ENCODE measurements around the gene HMGB4.

HMGB4 gene

GRCh38 chr1:33828059-33828458 lies 35.8 kb upstream of the HMGB4 start:
- Mint-ChIP-seq H3K4me1 (ENCODE audit: low read depth) (no peaks in the 10 kb centered on the region), H3K27ac (no peak overlapping the region), H3K4me3 (no peak overlapping the region), H3K9me3 (no peaks in the 10 kb centered on the region), H3K27me3 (peaks cover 13% of the 10 kb centered on the region), H3K36me3 (ENCODE audit: low read depth) (no peaks in the 10 kb centered on the region)

- peaks cover 13% of the 10 kb centered on the region for H3K27me3 Mint-ChIP-seq
- no peak overlapping the region for H3K4me3 Mint-ChIP-seq
- H3K4me1 Mint-ChIP-seq (ENCODE audit: low read depth): no peaks in the 10 kb centered on the region
- no peak overlapping the region for H3K27ac Mint-ChIP-seq
- H3K9me3 Mint-ChIP-seq: no peaks in the 10 kb centered on the region
- no peaks in the 10 kb centered on the region for H3K36me3 Mint-ChIP-seq (ENCODE audit: low read depth)
Measured at GRCh38 chr1:33828654-33829053, 35.2 kb upstream of the HMGB4 start.

GRCh38 chr1:33836911-33837310 lies 27.0 kb upstream of the HMGB4 start:
- no peak overlapping the region for H3K4me3 Mint-ChIP-seq
- H3K27ac Mint-ChIP-seq: no peak overlapping the region
- H3K4me1 Mint-ChIP-seq (ENCODE audit: low read depth): no peaks in the 10 kb centered on the region
- no peaks in the 10 kb centered on the region for H3K36me3 Mint-ChIP-seq (ENCODE audit: low read depth)
- H3K27me3 Mint-ChIP-seq: peaks cover 10% of the 10 kb centered on the region
- no peaks in the 10 kb centered on the region for H3K9me3 Mint-ChIP-seq

GRCh38 chr1:33837635-33838034 lies 26.2 kb upstream of the HMGB4 start:
- no peaks in the 10 kb centered on the region for H3K9me3 Mint-ChIP-seq
- H3K36me3 Mint-ChIP-seq (ENCODE audit: low read depth): no peaks in the 10 kb centered on the region
- H3K27me3 Mint-ChIP-seq: peaks cover 10% of the 10 kb centered on the region
- no peak overlapping the region for H3K27ac Mint-ChIP-seq
- no peaks in the 10 kb centered on the region for H3K4me1 Mint-ChIP-seq (ENCODE audit: low read depth)
- no peak overlapping the region for H3K4me3 Mint-ChIP-seq

GRCh38 chr1:33841494-33841893 lies 22.4 kb upstream of the HMGB4 start:
- Mint-ChIP-seq H3K36me3 (ENCODE audit: low read depth) (no peaks in the 10 kb centered on the region), H3K9me3 (no peaks in the 10 kb centered on the region), H3K27ac (no peak overlapping the region), H3K27me3 (peaks cover 10% of the 10 kb centered on the region), H3K4me3 (no peak overlapping the region), H3K4me1 (ENCODE audit: low read depth) (no peaks in the 10 kb centered on the region)

GRCh38 chr1:33842348-33842747 lies 21.5 kb upstream of the HMGB4 start:
- Mint-ChIP-seq H3K27me3 (peaks cover 10% of the 10 kb centered on the region), H3K9me3 (no peaks in the 10 kb centered on the region), H3K27ac (no peak overlapping the region), H3K4me3 (no peak overlapping the region), H3K36me3 (ENCODE audit: low read depth) (no peaks in the 10 kb centered on the region), H3K4me1 (ENCODE audit: low read depth) (no peaks in the 10 kb centered on the region)

GRCh38 chr1:33844166-33844565 lies 19.7 kb upstream of the HMGB4 start:
- Mint-ChIP-seq H3K27me3 (peaks cover 12% of the 10 kb centered on the region), H3K4me1 (ENCODE audit: low read depth) (no peaks in the 10 kb centered on the region), H3K9me3 (no peaks in the 10 kb centered on the region), H3K27ac (no peak overlapping the region), H3K4me3 (no peak overlapping the region), H3K36me3 (ENCODE audit: low read depth) (no peaks in the 10 kb centered on the region)

- Mint-ChIP-seq H3K27ac (no peak overlapping the region), H3K4me3 (no peak overlapping the region), H3K9me3 (no peaks in the 10 kb centered on the region), H3K4me1 (ENCODE audit: low read depth) (no peaks in the 10 kb centered on the region), H3K27me3 (peaks cover 2% of the 10 kb centered on the region), H3K36me3 (ENCODE audit: low read depth) (no peaks in the 10 kb centered on the region)
Measured at GRCh38 chr1:33846861-33847260, 17.0 kb upstream of the HMGB4 start.

GRCh38 chr1:33848205-33848937 lies 15.5 kb upstream of the HMGB4 start:
- no peaks in the 10 kb centered on the region for H3K9me3 Mint-ChIP-seq
- no peak overlapping the region for H3K27ac Mint-ChIP-seq
- peaks cover 17% of the 10 kb centered on the region for H3K27me3 Mint-ChIP-seq
- no peaks in the 10 kb centered on the region for H3K4me1 Mint-ChIP-seq (ENCODE audit: low read depth)
- H3K4me3 Mint-ChIP-seq: no peak overlapping the region
- H3K36me3 Mint-ChIP-seq (ENCODE audit: low read depth): no peaks in the 10 kb centered on the region

- Mint-ChIP-seq H3K4me3 (no peak overlapping the region), H3K36me3 (ENCODE audit: low read depth) (no peaks in the 10 kb centered on the region), H3K27me3 (peaks cover 17% of the 10 kb centered on the region), H3K27ac (no peak overlapping the region), H3K4me1 (ENCODE audit: low read depth) (no peaks in the 10 kb centered on the region), H3K9me3 (no peaks in the 10 kb centered on the region)
Measured at GRCh38 chr1:33849211-33849610, 14.7 kb upstream of the HMGB4 start.

GRCh38 chr1:33850481-33850880 lies 13.4 kb upstream of the HMGB4 start:
- peaks cover 17% of the 10 kb centered on the region for H3K27me3 Mint-ChIP-seq
- no peaks in the 10 kb centered on the region for H3K36me3 Mint-ChIP-seq (ENCODE audit: low read depth)

GRCh38 chr1:33852711-33853110 lies 11.2 kb upstream of the HMGB4 start:
- Mint-ChIP-seq H3K4me1 (ENCODE audit: low read depth) (no peaks in the 10 kb centered on the region), H3K27ac (no peak overlapping the region), H3K36me3 (ENCODE audit: low read depth) (no peaks in the 10 kb centered on the region), H3K9me3 (no peaks in the 10 kb centered on the region), H3K27me3 (peaks cover 17% of the 10 kb centered on the region), H3K4me3 (no peak overlapping the region)

More at GRCh38 chr1:33850481-33850880, 13.4 kb upstream of the HMGB4 start:
- Mint-ChIP-seq H3K4me3 (no peak overlapping the region), H3K27ac (no peak overlapping the region), H3K4me1 (ENCODE audit: low read depth) (no peaks in the 10 kb centered on the region), H3K9me3 (no peaks in the 10 kb centered on the region)

GRCh38 chr1:33853431-33853830 lies 10.4 kb upstream of the HMGB4 start:
- H3K9me3 Mint-ChIP-seq: no peaks in the 10 kb centered on the region
- no peaks in the 10 kb centered on the region for H3K36me3 Mint-ChIP-seq (ENCODE audit: low read depth)

GRCh38 chr1:33854091-33854490 lies 9.8 kb upstream of the HMGB4 start:
- no peak overlapping the region for H3K4me3 Mint-ChIP-seq
- H3K27me3 Mint-ChIP-seq: peaks cover 16% of the 10 kb centered on the region
- no peaks in the 10 kb centered on the region for H3K9me3 Mint-ChIP-seq
- no peaks in the 10 kb centered on the region for H3K4me1 Mint-ChIP-seq (ENCODE audit: low read depth)
- no peak overlapping the region for H3K27ac Mint-ChIP-seq
- no peaks in the 10 kb centered on the region for H3K36me3 Mint-ChIP-seq (ENCODE audit: low read depth)

More at GRCh38 chr1:33853431-33853830, 10.4 kb upstream of the HMGB4 start:
- H3K27me3 Mint-ChIP-seq: peaks cover 17% of the 10 kb centered on the region
- H3K4me1 Mint-ChIP-seq (ENCODE audit: low read depth): no peaks in the 10 kb centered on the region
- no peak overlapping the region for H3K4me3 Mint-ChIP-seq
- H3K27ac Mint-ChIP-seq: no peak overlapping the region

GRCh38 chr1:33860671-33861070 lies 3.2 kb upstream of the HMGB4 start:
- no peak overlapping the region for H3K4me3 Mint-ChIP-seq
- H3K4me1 Mint-ChIP-seq (ENCODE audit: low read depth): no peaks in the 10 kb centered on the region
- H3K27me3 Mint-ChIP-seq: peaks cover 31% of the 10 kb centered on the region

More at GRCh38 chr1:33860671-33861070, 3.2 kb upstream of the HMGB4 start:
- Mint-ChIP-seq H3K36me3 (ENCODE audit: low read depth) (no peaks in the 10 kb centered on the region), H3K9me3 (no peaks in the 10 kb centered on the region), H3K27ac (no peak overlapping the region)

Data from stimulated activated naive CD8-positive, alpha-beta T cell treated with anti-CD3 and anti-CD28 coated beads, Interleukin-15, Interleukin-2, amounts not matched to agents 100 ng/mL and 50 ng/mL, for 24 hours (primary cell).